GM21825 (cell line): ENCODE data around the gene UQCRHL.
A peak's percentile ranks its signal among the peaks of the same experiment; 100 is the strongest.
"Not testable (repeated sequence)": the region's sequence is repeated elsewhere in the genome, so short reads cannot be mapped to it uniquely, and the experiment has no call there.

ENCODE experiments used
- ATAC-seq: cut with Tn5 transposase; IDR thresholded peaks from one replicate; pipeline ENCODE4 v1.9.1; 2021; ENCODE audit warnings: mild to moderate bottlenecking, moderate library complexity; ENCODE audit not compliant: unreplicated experiment

UQCRHL gene

GRCh38 chr1:15835741-15836510, 28.5 kb upstream of the UQCRHL start:
- ATAC-seq, result peak; percentile 36

GRCh38 chr1:15835205-15835740, 27.8 kb upstream of the UQCRHL start:
- ATAC-seq, result peak; percentile 12

DNA sequence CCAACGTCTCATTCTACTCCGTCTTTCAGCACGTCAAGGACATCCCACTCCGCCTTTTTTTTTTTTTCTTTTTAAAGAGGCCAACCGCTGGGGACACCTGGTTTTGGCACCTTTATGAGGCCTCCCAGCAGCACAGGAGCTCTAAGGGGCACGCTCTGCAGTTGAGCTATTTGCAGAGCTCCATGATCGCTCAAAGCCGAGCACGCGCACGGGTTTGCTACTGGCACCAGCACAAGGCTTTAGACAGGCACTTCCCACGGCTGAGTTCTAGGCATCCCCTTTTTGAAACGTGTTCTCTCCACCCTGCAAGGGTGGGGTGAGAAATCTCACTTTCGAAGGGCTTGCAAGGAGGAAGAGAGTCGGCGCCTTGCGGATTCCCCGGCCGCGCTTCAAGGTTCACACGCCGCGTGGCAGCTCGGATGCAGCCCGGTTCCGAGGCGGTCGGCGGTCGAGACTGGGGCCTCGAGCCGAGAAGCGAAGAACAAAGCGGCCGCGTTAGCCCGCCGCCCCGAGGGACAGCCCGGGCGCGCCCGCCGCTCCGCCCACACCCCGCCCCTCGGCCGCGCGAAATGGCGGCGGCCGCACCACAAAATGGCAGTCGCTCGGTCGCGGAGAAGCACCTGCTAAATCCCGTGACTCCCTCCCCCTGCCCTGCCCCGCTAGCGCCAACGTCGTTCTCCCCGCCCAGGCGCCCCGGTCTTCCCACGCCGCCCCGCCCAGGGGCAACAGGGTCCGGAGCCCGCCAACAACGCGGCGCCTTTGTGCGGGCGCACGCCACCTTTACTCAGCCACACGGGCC, 27.2 kb upstream of the UQCRHL start:
- ATAC-seq, result peak; percentile 49

DNA sequence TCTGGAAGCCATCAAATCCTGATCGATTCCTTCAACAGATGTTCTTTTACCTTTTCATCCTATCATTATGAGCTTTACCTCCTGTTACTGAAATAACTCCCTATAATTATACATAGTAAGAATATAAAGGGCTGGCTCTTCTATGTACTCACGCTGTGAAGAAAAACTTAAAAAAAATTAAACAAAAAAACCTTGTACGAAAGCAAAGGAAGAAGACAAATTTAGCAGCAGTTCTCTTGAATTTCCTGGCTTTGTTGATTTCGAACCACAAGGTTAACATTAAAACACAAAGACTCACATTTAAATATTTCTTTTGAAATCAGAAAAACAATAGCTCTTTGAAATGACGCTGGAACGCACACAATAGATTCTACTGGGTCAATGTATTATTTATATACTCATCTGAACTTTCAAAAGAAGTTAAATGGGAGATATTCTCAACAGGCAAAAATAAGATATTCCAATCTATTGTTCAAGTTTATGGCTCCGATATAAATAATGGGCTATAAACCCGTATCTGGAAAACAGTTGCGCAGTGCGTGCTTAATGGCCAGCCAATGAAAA, 26.5 kb upstream of the UQCRHL start:
- no peak for ATAC-seq

- ATAC-seq, result no peak
These were observed 25.7 kb upstream of the UQCRHL start for GRCh38 chr1:15833069-15833679.

- no peak for ATAC-seq
These were observed 22.8 kb upstream of the UQCRHL start for GRCh38 chr1:15830258-15830657.

- ATAC-seq, result not testable (repeated sequence)
These were observed 21.5 kb upstream of the UQCRHL start for GRCh38 chr1:15828931-15829330.

GRCh38 chr1:15827567-15827966, 20.1 kb upstream of the UQCRHL start:
- not testable (repeated sequence) for ATAC-seq

- no peak for ATAC-seq
These were observed 19.5 kb upstream of the UQCRHL start for GRCh38 chr1:15826810-15827507.

DNA sequence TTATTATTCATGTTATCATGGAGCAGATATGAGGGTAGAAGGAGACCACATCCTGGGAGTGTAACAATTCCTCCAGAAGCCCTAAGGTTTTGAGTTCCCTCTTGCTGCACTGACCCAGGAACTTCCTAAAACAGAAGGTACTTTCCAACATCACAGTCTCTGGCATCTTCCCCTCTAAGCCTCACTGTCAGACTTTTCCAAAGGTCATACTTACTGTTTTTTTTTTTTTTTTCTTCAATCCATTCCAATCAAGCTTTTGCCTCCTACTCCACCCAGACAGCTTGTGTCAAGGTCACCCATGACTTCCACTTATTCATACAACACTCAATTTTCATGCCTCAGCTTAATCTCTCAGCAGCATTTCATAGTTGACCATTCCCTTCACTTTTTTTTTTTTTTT, 18.4 kb upstream of the UQCRHL start:
- no peak for ATAC-seq

GRCh38 chr1:15820478-15820877, 13.0 kb upstream of the UQCRHL start:
- ATAC-seq, result no peak

DNA sequence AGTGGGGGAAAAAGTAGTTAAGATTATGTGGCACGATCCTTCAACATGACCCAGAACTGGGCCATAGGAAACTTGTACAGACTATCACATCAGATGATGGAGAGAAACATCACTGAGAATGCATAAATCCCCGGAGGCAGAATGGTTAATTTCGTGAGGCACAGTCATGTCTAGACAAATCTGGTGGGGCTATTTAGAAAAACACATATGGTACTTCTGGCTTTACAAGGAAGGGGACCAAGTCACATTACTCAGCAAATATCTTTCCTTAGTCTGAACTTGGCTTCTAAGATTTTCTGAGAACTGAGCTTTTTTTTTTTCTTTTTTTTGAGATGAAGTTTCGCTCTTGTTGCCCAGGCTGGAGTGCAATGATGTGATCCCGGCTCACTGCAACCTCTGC, 9.2 kb upstream of the UQCRHL start:
- ATAC-seq, result no peak

DNA sequence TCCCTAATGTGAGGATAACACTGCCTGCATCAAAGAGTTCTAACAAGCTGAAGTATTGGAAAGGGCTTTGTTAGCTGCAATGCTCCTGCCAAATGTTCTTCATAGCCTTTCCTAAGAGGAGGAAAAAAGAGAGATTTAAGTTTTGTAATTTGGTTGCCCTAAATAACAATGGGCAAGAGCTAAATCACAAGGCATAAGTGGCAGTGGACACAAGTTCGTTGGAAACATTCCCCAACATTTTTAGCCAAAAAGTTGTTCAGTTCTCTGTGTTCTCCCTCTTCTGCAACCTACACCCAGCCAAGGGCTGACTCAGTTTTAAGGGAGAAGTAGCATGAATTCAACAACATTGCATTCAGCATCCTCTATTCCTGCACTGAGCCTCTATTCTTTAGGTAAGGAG, 2.6 kb upstream of the UQCRHL start:
- no peak for ATAC-seq

- no peak for ATAC-seq
These were observed 1.5 kb upstream of the UQCRHL start for GRCh38 chr1:15808955-15809354.

GRCh38 chr1:15807121-15807520, 328 bp downstream of the UQCRHL start:
- ATAC-seq, result no peak

GRCh38 chr1:15804060-15804459, 3.4 kb downstream of the UQCRHL start:
- no peak for ATAC-seq

GRCh38 chr1:15803380-15803779, 4.1 kb downstream of the UQCRHL start:
- ATAC-seq, result no peak

DNA sequence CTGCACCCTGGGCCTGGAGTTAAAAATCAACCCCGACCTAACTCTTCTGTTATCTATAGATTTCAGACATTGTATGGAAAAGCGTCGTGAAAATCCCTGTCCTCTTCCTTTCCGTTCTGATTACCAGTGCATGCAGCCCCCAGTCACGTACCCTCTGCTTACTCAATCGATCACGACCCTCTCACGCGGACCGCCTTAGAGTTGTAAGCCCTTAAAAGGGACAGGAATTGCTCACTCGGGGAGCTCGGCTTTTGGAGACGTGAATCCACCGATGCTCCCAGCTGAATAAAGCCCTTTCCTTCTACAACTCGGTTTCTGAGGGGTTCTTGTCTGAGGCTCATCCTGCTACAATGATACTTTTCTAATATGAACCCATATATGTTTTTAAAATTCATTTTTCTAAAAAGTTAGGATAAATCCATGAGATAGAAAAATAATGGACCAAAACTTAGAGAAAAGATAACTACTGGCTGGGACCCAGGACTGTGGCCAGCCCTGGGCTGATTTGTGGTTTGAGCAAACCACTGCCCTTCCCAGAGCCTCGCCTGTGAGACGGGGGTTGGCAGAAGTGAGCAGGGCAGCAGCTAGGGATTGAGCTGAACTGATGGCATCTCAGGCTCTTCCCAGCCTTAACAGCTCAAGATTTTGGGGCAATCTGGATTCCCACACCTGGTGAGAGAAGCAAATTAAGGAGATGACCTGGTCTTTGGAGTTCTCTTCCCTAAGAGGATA, 5.0 kb downstream of the UQCRHL start:
- no peak for ATAC-seq

DNA sequence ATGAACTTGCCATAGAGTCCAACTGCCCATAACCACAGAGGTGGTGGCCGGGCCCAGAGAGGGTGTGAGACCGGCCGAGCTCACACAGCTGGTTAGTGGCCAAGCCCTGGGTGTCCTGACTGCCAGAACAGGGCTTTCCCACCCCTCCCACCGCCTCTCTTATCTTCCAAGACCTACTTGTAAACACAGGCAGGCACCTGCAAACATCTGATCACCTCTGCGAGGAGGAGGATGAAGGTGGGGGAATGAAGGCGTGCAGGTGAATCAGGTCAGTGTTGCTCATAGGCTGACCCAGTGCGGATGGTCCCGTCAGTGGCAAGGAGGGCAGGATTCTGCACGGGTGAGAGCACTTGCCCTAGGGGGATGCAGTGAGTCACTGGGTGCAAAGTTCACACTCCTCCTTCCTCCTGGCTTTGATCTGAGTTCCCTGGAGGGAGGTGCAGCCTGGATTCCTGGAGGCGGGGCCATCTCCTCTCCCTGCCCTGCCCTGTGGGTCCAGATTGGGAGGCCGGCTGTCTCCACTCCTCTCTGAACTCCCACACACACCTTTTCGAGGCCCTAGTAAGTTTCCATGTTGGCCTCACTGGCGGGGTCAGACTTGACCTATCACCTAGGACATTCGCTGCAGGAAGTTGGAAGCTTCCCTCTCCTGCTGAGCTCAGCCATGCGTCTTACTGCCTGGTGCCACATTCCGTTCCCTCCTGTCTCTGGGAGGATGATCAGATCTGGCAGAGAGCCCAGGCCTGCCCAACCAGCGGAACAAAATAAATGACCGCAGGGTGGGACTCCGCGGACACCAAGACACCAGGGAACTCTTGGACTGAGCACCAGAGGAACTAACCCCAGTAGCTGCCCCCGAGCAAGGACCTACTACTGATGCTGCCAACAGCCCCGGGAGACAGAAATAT, 7.3 kb downstream of the UQCRHL start:
- ATAC-seq, result no peak
